Fibroblast of upper back skin (primary cell): ENCODE results near the gene SLC9A2.

Experiments used
- DNase-seq: peaks from one replicate; pipeline ENCODE4 v3.0.0-alpha.2; 2013

SLC9A2 gene

DNA sequence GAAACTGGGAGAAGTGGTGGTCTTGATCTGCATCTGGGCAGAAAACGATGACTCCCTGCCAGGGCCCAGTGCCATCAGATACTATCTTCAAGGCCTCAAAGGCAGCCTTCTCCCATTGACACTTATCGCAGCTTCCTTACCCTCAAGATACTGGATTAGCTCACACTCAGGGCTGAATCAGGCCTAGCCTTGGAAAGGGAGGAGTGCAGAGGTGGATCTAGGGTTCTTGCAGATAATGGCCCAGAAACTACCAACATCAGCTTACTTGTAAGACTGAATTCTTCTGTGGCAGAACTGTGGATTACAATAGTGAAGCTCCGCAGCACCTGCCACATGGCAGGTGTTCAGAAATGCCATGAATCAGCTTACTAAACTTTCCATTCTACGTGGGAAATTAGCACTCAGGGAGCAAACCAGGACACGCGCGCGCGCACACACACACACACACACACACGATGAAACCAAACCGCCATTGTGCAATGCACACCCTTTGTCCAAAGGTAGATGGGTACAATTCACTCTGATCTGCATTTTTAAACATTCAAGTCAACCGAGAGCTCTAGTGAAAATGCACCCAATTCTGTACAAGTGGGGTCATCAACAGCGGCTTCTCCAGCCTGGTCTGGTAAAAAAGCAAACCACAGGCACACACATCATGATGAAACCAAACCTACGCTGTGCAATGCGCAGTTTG, 116.2 kb downstream of the SLC9A2 start:
- DNase-seq: peak; percentile 4

DNA sequence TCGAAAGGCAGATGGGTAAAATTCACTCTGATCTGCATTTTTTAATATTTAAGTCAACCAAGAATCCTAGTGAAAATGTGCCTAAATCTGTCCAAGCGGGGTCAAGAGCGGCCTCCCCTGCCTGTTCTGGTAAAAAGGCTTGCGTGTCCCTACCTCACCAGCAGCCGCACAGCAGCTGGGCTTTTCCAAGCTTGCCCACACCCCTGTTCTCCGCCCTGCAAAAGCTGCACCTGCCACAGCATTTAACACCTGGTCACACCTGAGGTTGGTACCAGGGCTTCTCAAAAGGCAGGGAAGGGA, 116.7 kb downstream of the SLC9A2 start:
- DNase-seq: no peak

DNA sequence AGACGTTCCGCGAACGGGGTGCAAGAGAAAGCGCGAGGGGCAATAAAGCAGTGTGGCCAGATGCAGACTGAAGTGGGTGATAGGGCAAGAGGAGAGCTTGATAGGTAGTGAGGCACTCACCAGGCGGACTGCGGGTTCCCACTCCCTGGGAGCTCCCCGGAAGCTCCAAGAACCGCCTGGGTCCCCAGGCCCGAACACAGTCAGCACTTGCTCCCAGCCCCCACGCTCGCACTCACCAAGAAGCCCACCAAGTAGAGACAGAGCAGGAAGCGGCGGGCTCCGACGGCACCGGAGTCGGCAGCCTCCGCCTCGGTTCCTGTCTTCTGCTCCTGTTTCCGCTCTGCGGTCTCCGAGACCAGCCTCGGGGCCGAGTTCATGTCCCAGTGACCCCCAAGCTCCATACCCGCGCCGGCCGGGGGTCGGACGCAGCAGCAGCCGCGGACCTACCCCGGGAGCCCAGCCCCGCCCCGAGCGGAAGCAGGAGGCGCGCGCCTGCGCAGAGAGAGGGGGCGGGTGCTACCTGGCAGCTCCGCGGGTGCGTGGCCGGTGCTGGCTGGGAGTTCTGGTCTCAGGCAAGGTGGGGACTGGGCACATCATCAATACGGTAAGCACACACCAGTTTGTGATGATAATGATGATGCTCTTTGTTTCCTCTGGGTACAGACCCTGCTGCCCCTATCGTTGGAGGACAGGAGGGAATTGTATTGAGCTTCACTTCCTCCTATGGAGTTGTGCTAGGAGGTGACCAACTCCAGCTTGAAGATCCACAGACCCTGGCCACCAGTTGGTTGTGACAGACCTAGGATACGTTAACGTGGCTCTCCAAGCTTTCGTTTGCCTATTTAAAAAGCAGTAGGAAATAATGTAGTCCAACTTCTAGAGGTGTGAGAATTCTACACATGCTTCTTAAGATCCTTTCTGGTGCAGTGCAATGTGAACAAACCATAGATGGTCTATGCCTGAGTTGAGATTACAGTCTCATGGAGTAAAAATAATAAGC, 117.4 kb downstream of the SLC9A2 start:
- peak; percentile 59 for DNase-seq

- DNase-seq: no peak
These were observed 118.1 kb downstream of the SLC9A2 start for GRCh38 chr2:102737431-102737830.

- no peak for DNase-seq
These were observed 123.9 kb downstream of the SLC9A2 start for GRCh38 chr2:102743259-102743658.

DNA sequence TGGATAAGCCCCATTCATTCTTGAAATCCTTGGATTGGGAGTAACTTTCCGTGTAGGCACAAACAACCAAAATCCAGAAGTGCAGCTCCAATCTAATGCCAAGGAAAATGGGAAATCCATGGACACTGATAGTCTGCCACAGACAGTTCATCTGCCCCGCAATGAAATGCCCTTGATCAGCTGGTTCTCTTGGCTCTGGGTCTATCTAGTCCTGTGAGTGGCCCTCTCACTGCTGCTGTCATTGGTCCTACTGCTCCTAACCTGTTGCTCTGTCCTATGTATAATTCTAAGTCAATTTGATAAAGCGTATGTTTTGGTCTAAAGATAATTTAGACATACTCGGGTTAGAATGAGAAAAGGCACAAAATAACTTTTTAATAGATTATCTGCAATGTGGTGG, 128.8 kb downstream of the SLC9A2 start:
- no peak for DNase-seq

DNA sequence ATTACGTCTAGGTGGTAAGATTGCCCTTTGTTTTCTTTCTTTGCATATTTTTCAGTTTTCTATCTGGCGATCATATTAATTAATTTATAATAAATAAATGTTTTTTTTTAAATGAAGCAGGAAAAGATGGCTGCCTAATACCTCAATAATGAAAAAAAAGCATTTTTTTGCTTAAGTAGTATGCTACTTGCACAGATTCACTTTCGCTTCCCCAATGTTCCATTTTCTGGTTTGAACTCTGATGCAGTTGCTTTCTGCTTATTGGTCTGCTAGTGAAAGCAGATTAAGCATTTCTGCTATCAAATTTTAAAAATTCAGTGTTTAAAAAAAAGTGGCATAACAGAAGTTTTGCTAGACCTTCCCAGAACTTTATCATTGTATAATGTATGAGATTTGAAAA, 130.6 kb downstream of the SLC9A2 start:
- DNase-seq: no peak

- peak; percentile 53 for DNase-seq
These were observed 134.3 kb downstream of the SLC9A2 start for GRCh38 chr2:102753563-102754159.

DNA sequence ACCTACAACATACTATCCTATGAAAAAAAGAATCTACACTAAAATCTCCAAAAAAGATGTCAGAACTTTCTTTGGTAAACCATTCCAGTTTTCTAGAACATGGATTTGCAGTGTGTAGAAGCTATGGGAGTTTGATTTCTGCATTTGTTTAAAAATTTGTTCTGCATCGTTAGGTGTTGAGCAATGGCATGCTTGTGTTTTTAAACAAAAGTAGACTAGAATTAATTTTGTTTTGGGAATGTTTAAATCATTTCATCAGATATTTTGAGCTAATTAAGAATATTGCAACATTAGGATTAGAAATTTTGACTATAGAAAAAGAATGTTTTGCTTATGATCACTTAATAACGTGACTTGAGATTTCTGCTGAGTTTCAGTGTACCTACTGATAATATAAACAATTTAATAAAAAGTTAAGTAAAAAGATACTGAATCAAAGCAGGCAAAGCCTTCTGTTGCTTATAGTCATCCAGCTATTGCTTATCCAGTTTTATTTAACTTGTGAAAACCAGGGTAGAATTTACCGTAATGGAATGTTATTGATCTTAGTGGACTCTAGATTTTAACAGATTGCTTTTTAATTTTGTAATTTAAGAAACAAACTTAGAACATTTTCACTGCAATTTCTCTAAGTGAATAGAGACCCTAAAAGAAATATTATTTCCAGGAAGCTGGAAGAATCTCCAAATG, 135.2 kb downstream of the SLC9A2 start:
- DNase-seq: no peak

- no peak for DNase-seq
These were observed 135.9 kb downstream of the SLC9A2 start for GRCh38 chr2:102755284-102755683.

DNA sequence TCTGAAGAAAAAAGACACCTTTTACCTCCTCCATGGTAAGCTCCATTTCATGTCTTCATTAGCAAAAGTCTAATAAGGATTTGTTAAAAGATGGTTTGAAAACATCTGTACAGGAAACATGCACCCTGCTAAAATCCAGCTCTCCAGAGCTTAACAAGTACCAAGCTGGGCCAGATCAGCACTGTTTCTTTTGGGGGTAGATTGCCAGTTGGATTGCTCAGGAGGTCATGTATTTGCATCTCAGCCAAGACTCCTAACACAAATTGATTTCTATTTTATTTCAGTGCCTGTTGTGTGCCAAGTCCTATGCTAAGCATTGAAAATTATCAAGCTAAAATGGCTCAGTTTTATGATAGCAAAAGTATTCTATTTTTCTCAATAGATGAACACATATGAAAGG, 139.1 kb downstream of the SLC9A2 start:
- no peak for DNase-seq
